GM23338 (cell line): Measurements from ENCODE around the gene SKOR1. TPM values are rescaled to one million over a fixed set of nuclear protein-coding genes. Genes with fewer than 3 reads are reported as not detected.

Experiments
- ATAC-seq: fragments of 200-7000 bp; cut with Tn5 transposase; 3 replicates; pipeline ENCODE4 v1.9.1; 2020
- DNase-seq: peaks from one replicate; pipeline ENCODE4 v3.0.0-alpha.2; 2015; ENCODE audit warnings: low spot score
- H2AFZ ChIP-seq: fragments of 200-600 bp; sonication (generic); 2 replicates; pipeline ENCODE4 v1.8.0; 2016; ENCODE audit warnings: antibody characterized with exemption, mild to moderate bottlenecking, moderate library complexity
- H3F3A ChIP-seq: fragments of 200-600 bp; sonication (generic); replicated peaks from 2 replicates; pipeline ENCODE4 v1.8.0; 2017; ENCODE audit warnings: antibody characterized with exemption, mixed run types, low read depth
- H3K27ac ChIP-seq: fragments of 200-600 bp; sonication (generic); 2 replicates; pipeline ENCODE4 v1.6.1; 2016; ENCODE audit warnings: low read depth
- H3K27me3 ChIP-seq: fragments of 200-600 bp; sonication (generic); 2 replicates; pipeline ENCODE4 v1.8.0; 2016; ENCODE audit warnings: mild to moderate bottlenecking, mixed run types, moderate library complexity; ENCODE audit not compliant: insufficient read depth
- H3K36me3 ChIP-seq: fragments of 200-600 bp; sonication (generic); 2 replicates; pipeline ENCODE4 v1.8.0; 2016; ENCODE audit warnings: mild to moderate bottlenecking; ENCODE audit not compliant: insufficient read depth
- H3K4me1 ChIP-seq: fragments of 200-600 bp; sonication (generic); 2 replicates; pipeline ENCODE4 v1.8.0; 2016; ENCODE audit warnings: mild to moderate bottlenecking, moderate library complexity; ENCODE audit not compliant: insufficient read depth
- H3K4me2 ChIP-seq: fragments of 200-600 bp; sonication (generic); 2 replicates; pipeline ENCODE4 v1.7.1; 2017; ENCODE audit warnings: mixed run types
- H3K4me3 ChIP-seq: fragments of 200-600 bp; sonication (generic); 2 replicates; pipeline ENCODE4 v1.6.1; 2016; ENCODE audit warnings: mixed run types
- H3K79me2 ChIP-seq: fragments of 200-600 bp; sonication (generic); replicated peaks from 2 replicates; pipeline ENCODE4 v1.8.0; 2017; ENCODE audit warnings: mild to moderate bottlenecking; ENCODE audit not compliant: insufficient read depth
- H3K9me2 ChIP-seq: fragments of 200-600 bp; sonication (generic); 2 replicates; pipeline ENCODE4 v1.8.0; 2017; ENCODE audit not compliant: insufficient read depth
- H4K20me1 ChIP-seq: fragments of 200-600 bp; sonication (generic); replicated peaks from 2 replicates; pipeline ENCODE4 v1.8.0; 2017; ENCODE audit warnings: mild to moderate bottlenecking; ENCODE audit not compliant: insufficient read depth
- H3K27ac Mint-ChIP-seq: 2 replicates; pipeline ENCODE4 v1.8.0; 2020; ENCODE audit warnings: inconsistent platforms, mild to moderate bottlenecking, moderate library complexity, mixed read lengths
- H3K27me3 Mint-ChIP-seq: 3 replicates; pipeline ENCODE4 v1.8.0; 2022; ENCODE audit warnings: low read depth, mild to moderate bottlenecking, moderate library complexity, mixed read lengths, inconsistent platforms; ENCODE audit not compliant: insufficient read depth, poor library complexity
- H3K36me3 Mint-ChIP-seq: 3 replicates; pipeline ENCODE4 v1.8.0; 2021; ENCODE audit warnings: low read depth, mild to moderate bottlenecking, inconsistent platforms, moderate library complexity, mixed read lengths
- H3K4me1 Mint-ChIP-seq: 3 replicates; pipeline ENCODE4 v1.8.0; 2020; ENCODE audit warnings: mild to moderate bottlenecking, inconsistent platforms, mixed read lengths
- H3K4me3 Mint-ChIP-seq: 3 replicates; pipeline ENCODE4 v1.8.0; 2021; ENCODE audit warnings: moderate library complexity, mild to moderate bottlenecking, inconsistent platforms, mixed read lengths
- H3K9me3 Mint-ChIP-seq: 3 replicates; pipeline ENCODE4 v1.8.0; 2020; ENCODE audit warnings: moderate library complexity, mild to moderate bottlenecking, inconsistent platforms, mixed read lengths
- CREB1 ChIP-seq: fragments of 250-450 bp; sonication (Bioruptor Pico); IDR thresholded peaks from 2 replicates; pipeline ENCODE4 v1.5.0; 2020; ENCODE audit warnings: low read depth, mild to moderate bottlenecking, moderate library complexity
- JUNB ChIP-seq: IDR thresholded peaks from one replicate; pipeline ENCODE4 v1.6.1; 2016; ENCODE audit warnings: antibody characterized with exemption; ENCODE audit not compliant: unreplicated experiment
- NANOG ChIP-seq: IDR thresholded peaks from 2 replicates; pipeline ENCODE4 v1.6.1; 2016; ENCODE audit warnings: antibody characterized with exemption, borderline replicate concordance
- STAT1 ChIP-seq: IDR thresholded peaks from one replicate; pipeline ENCODE4 v1.6.1; 2016; ENCODE audit warnings: antibody characterized with exemption; ENCODE audit not compliant: unreplicated experiment
- ZNF114 ChIP-seq: fragments of 250-450 bp; sonication (Bioruptor Pico); IDR thresholded peaks from 2 replicates; pipeline ENCODE4 v1.5.0; 2020; ENCODE audit warnings: mild to moderate bottlenecking, moderate library complexity
- polyA plus RNA-seq: library from polyadenylated mRNA; unstranded; fragments of >200 nt; fragmentation: Nextera tagmentation; extraction: Ambion mirVana; gene quantifications from 2 replicates; pipeline ENCODE4 v1.2.1, GENCODE V29; 2016
- total RNA-seq: library from RNA; depleted of rRNA; stranded (reverse); fragments of >200 nt; shearing (Covaris generic); gene quantifications from 2 replicates; pipeline ENCODE4 v1.2.3, GENCODE V29; 2014
- TF ChIP-seq, protein P1 (sequence below): IDR thresholded peaks from one replicate; pipeline ENCODE4 v1.6.1; 2018; ENCODE audit warnings: antibody characterized with exemption; ENCODE audit not compliant: unreplicated experiment
- TF ChIP-seq, protein P2 (sequence below), 2 experiments: fragments of 200-600 bp in 1 of 2; sonication (generic) in 1 of 2; conservative IDR thresholded peaks; 2 replicates each; pipeline versions ENCODE4 v1.5.1 to v1.6.1; 2016 to 2017; ENCODE audit warnings: antibody characterized with exemption in 2 of 2, low read depth in 2 of 2, mild to moderate bottlenecking in 2 of 2, moderate library complexity in 1 of 2

The SKOR1 gene
- total and polyA plus RNA-seq, 2 experiments from 2014 or later: 0.17 TPM; not detected in 1

DNA sequence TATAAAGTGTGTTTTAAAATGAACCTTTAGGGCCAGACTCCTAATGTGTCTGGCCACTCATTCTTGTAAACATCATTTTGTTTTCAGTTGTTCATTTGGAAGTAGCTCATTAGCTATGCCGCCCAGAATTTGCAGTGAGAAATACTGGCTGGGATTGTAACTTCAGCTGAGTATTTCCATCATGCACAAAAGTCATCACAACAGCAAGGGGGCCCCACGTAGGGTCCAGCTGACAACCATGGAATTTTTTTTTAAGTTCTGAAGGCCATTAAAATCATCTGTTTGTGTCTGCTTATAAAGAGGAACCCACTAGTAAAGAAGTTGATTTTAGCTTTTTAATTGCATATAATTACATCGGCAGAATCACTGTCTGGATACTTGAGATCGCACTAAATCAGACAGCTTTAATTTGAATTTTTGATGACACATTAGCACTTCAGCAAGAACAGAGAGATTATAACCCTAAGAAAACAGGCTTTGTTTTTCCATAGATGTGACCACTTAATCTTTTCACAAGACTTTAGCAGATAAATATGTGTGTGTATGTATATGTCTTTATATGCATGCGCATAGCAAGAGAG is 46.3 kb upstream of the SKOR1 start (continued):
- TF ChIP-seq CREB1 (CRISPR knock-in tag): no peak
- TF ChIP-seq, protein P1, sequence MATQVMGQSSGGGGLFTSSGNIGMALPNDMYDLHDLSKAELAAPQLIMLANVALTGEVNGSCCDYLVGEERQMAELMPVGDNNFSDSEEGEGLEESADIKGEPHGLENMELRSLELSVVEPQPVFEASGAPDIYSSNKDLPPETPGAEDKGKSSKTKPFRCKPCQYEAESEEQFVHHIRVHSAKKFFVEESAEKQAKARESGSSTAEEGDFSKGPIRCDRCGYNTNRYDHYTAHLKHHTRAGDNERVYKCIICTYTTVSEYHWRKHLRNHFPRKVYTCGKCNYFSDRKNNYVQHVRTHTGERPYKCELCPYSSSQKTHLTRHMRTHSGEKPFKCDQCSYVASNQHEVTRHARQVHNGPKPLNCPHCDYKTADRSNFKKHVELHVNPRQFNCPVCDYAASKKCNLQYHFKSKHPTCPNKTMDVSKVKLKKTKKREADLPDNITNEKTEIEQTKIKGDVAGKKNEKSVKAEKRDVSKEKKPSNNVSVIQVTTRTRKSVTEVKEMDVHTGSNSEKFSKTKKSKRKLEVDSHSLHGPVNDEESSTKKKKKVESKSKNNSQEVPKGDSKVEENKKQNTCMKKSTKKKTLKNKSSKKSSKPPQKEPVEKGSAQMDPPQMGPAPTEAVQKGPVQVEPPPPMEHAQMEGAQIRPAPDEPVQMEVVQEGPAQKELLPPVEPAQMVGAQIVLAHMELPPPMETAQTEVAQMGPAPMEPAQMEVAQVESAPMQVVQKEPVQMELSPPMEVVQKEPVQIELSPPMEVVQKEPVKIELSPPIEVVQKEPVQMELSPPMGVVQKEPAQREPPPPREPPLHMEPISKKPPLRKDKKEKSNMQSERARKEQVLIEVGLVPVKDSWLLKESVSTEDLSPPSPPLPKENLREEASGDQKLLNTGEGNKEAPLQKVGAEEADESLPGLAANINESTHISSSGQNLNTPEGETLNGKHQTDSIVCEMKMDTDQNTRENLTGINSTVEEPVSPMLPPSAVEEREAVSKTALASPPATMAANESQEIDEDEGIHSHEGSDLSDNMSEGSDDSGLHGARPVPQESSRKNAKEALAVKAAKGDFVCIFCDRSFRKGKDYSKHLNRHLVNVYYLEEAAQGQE: no peak
- no peak for TF ChIP-seq NANOG
- no peak for TF ChIP-seq ZNF114 (CRISPR knock-in tag)

DNA sequence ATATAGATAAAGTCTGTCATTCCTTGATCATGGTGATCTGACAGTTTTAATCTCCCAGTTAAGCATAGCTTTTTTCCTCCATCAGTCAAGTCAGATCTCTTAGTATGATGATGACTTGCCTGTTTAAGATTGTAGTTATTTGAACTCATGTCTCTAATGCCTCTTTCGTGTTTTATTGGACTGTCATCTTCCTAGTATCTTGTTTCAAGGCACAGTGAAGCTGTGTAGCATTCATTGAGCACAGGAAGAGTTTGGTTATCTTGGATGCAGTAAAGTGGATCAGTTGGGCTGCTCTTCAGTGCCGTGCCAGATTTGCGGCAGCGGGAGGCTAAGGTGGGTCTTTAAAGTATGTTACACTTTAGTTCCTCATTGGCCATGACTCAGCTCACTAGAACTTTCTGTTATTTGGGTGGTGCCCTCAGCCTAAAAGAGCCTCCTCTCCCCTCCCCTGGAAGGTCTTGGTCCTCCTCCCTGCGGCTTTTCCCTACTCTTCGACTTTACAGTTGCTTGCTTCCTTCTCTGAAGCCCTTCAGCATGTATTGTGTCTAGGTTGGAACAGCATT is 45.7 kb upstream of the SKOR1 start:
- Mint-ChIP-seq H3K4me1 (peaks cover 69% of the 10 kb centered on the region), H3K27me3 (no peaks in the 10 kb centered on the region), H3K4me3 (no peak overlapping the region), H3K36me3 (no peaks in the 10 kb centered on the region), H3K27ac (no peak overlapping the region; the same call in 1 of the 2 replicates), H3K9me3 (no peaks in the 10 kb centered on the region)
- Histone ChIP-seq H4K20me1 (no peaks in the 10 kb centered on the region), H2AFZ (no peak overlapping the region), H3F3A (0 out of 2 replicates have a peak, but pooled peaks cover 4% of the 10 kb centered on the region), H3K4me1 (peaks cover 36% of the 10 kb centered on the region), H3K27me3 (no peaks in the 10 kb centered on the region), H3K79me2 (no peaks in the 10 kb centered on the region), H3K36me3 (no peaks in the 10 kb centered on the region), H3K9me2 (peaks cover 9% of the 10 kb centered on the region; the same call in 1 of the 2 replicates), H3K4me3 (no peak overlapping the region), H3K27ac (no peak overlapping the region), H3K4me2 (no peak overlapping the region)
- ATAC-seq (no peak), DNase-seq (no peak)
- TF ChIP-seq STAT1: no peak

DNA sequence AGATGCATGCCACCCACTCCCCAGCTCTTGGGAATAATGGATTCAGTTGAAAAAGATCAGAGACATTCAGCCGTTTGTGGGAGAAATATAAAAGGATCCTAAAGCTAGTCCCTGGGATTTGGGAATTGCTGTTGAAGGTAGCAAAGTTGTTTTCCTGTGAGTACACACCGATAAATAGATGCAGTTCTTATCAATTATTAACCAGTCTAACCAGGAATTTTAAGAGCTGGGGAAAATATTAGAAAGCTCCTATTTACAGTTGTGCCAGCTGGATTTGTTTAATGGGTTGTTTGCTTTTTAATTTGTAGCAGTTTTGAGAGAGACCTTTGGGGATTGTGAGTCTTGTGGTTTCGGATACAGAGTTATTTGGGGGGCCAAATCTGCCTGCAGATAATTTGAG is 44.2 kb upstream of the SKOR1 start:
- no peaks in the 10 kb centered on the region for H3K79me2 ChIP-seq
- peaks cover 36% of the 10 kb centered on the region for H3K4me1 ChIP-seq
- TF ChIP-seq, protein P1: no peak
- TF ChIP-seq, protein P2, sequence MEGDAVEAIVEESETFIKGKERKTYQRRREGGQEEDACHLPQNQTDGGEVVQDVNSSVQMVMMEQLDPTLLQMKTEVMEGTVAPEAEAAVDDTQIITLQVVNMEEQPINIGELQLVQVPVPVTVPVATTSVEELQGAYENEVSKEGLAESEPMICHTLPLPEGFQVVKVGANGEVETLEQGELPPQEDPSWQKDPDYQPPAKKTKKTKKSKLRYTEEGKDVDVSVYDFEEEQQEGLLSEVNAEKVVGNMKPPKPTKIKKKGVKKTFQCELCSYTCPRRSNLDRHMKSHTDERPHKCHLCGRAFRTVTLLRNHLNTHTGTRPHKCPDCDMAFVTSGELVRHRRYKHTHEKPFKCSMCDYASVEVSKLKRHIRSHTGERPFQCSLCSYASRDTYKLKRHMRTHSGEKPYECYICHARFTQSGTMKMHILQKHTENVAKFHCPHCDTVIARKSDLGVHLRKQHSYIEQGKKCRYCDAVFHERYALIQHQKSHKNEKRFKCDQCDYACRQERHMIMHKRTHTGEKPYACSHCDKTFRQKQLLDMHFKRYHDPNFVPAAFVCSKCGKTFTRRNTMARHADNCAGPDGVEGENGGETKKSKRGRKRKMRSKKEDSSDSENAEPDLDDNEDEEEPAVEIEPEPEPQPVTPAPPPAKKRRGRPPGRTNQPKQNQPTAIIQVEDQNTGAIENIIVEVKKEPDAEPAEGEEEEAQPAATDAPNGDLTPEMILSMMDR (conservative IDR thresholded peaks at IDR 0.05; ENCODE audit: low read depth in 2 of 2): no peak
- TF ChIP-seq JUNB (no peak), CREB1 (CRISPR knock-in tag) (no peak)

More for the DNA sequence above, 44.2 kb upstream of the SKOR1 start:
- Histone ChIP-seq H4K20me1 (no peaks in the 10 kb centered on the region), H3F3A (0 out of 2 replicates have a peak, but pooled peaks cover 4% of the 10 kb centered on the region), H3K4me3 (no peak overlapping the region), H3K4me2 (no peak overlapping the region), H3K27ac (no peak overlapping the region), H2AFZ (no peak overlapping the region), H3K36me3 (no peaks in the 10 kb centered on the region), H3K27me3 (no peaks in the 10 kb centered on the region), H3K9me2 (no peaks in the 10 kb centered on the region)
- no peaks in the 10 kb centered on the region for H3K9me3 Mint-ChIP-seq
- H3K27ac Mint-ChIP-seq: no peak overlapping the region
- ATAC-seq (no peak), DNase-seq (no peak)
- peaks cover 57% of the 10 kb centered on the region for H3K4me1 Mint-ChIP-seq
- H3K36me3 Mint-ChIP-seq: no peaks in the 10 kb centered on the region
- H3K4me3 Mint-ChIP-seq: no peak overlapping the region
- no peaks in the 10 kb centered on the region for H3K27me3 Mint-ChIP-seq
